Measurements from ENCODE around the gene SEC14L1.

- TF ChIP-seq SIN3A (IDR thresholded peaks at IDR 0.05; ENCODE audit: borderline replicate concordance, insufficient read depth, low read depth, low read length) (no peak), CTCF (IDR thresholded peaks at IDR 0.05) (no peak)
Observed at GRCh38 chr17:77233635-77234334, 93.0 kb downstream of the SEC14L1 start.
